ENCODE results near the gene NRXN2.

Gene NRXN2

DNA sequence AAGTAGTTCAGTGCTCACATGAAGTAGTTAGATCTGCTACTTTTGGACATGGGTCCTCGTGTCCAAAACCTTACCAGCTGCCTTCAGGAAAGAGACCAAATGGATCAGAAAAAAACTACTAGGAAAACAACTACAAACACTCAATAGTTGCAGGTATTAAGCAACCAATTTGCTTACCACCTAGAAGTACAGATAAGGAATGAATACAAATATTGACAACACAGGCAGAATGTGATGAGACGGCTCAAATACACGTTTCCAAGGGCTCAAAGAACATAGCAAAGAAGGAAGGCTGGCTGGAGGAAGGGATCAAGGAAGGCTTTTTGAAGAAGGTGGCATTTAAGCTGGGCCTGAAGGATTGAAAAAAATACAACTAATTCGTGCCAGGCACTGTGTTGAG, 41.8 kb downstream of the NRXN2 start:
- H3K9ac ChIP-seq (ENCODE audit: low read length): no peak overlapping the region
- no peaks in the 10 kb centered on the region for H3K36me3 ChIP-seq (ENCODE audit: insufficient read depth, low read length)
- no peaks in the 10 kb centered on the region for H3K79me2 ChIP-seq (ENCODE audit: insufficient read depth, low read length)
- H3K4me1 ChIP-seq (ENCODE audit: insufficient read depth, low read length, severe bottlenecking): no peaks in the 10 kb centered on the region
- TF ChIP-seq, protein P1, sequence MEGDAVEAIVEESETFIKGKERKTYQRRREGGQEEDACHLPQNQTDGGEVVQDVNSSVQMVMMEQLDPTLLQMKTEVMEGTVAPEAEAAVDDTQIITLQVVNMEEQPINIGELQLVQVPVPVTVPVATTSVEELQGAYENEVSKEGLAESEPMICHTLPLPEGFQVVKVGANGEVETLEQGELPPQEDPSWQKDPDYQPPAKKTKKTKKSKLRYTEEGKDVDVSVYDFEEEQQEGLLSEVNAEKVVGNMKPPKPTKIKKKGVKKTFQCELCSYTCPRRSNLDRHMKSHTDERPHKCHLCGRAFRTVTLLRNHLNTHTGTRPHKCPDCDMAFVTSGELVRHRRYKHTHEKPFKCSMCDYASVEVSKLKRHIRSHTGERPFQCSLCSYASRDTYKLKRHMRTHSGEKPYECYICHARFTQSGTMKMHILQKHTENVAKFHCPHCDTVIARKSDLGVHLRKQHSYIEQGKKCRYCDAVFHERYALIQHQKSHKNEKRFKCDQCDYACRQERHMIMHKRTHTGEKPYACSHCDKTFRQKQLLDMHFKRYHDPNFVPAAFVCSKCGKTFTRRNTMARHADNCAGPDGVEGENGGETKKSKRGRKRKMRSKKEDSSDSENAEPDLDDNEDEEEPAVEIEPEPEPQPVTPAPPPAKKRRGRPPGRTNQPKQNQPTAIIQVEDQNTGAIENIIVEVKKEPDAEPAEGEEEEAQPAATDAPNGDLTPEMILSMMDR (IDR thresholded peaks at IDR 0.05; ENCODE audit: low read length): no peak
- TF ChIP-seq EZH2 (IDR thresholded peaks at IDR 0.05; ENCODE audit: borderline replicate concordance, low read length): no peak
- no peak overlapping the region for H3K4me2 ChIP-seq (ENCODE audit: low read length)
- no peaks in the 10 kb centered on the region for H3K9me2 ChIP-seq (ENCODE audit: low read depth, low read length)
- no peak overlapping the region for H2AFZ ChIP-seq (ENCODE audit: low read length)
- no peaks in the 10 kb centered on the region for H3K9me3 ChIP-seq (ENCODE audit: low read length)
- H3F3A ChIP-seq (ENCODE audit: insufficient read depth, low read length): no peaks in the 10 kb centered on the region
- H4K20me1 ChIP-seq (ENCODE audit: insufficient read depth, low read length): no peaks in the 10 kb centered on the region
- H3K4me3 ChIP-seq (ENCODE audit: low read depth, low read length, poor library complexity, severe bottlenecking): no peak overlapping the region
- H3K27ac ChIP-seq (ENCODE audit: low read depth, low read length, poor library complexity, severe bottlenecking): no peak overlapping the region
- H3K27me3 ChIP-seq (ENCODE audit: insufficient read depth, low read length): peaks cover 6% of the 10 kb centered on the region; the same call in 1 of the 2 replicates

DNA sequence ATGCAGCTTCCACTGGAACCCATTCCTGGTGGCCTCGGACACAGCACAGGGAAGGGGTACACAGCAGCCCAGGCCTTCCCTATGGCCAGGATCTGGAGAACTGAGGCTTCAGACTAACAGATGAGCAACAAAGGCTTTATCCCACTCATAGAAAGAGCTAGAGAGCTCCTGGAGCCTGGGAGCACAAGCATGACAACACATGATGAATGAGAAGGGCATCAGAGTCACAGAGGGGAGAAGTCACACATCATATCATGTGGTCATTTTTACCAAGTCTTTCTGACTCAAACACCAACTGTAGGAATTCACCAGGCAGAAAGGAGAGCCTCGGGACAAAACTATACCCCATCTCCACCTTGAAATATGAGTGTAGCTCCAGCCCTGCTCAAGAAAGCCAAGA, 43.2 kb downstream of the NRXN2 start:
- H3K27ac ChIP-seq (ENCODE audit: low read depth, low read length, poor library complexity, severe bottlenecking): no peak overlapping the region

DNA sequence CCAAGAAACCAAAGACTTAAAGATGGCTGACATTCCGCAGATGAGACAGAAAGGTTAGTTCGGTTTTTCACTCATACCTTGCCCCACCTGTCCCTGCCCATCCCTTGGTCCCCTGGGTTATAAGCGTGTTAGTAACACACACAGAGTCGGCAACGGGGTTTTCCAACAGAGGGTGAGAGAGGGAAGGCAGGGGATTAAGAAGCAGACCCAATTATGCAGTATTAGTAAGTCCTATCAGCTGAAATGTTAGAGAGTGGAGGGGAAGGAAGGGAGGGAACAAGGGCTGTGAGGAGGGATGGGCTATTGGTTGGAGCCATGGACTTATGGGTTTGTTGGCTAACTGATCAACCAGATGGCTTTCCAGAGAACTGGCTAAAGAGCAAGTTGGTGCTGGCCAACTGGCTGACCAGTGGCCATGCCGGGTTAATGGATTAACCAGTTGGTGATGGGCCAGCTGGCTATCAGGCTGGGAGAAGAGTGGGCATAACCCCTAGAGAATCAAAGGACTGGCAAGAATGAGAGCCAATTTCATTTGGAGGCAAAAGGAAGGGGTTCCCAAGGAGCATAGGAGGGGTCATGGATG, 45.5 kb downstream of the NRXN2 start:
- H2AFZ ChIP-seq (ENCODE audit: low read length): no peak overlapping the region
- H3K9me3 ChIP-seq (ENCODE audit: low read length): no peaks in the 10 kb centered on the region
- peaks cover 4% of the 10 kb centered on the region; the same call in 1 of the 2 replicates for H3K27me3 ChIP-seq (ENCODE audit: insufficient read depth, low read length)
- no peak overlapping the region for H3K9ac ChIP-seq (ENCODE audit: low read length)
- no peak overlapping the region for H3K27ac ChIP-seq (ENCODE audit: low read depth, low read length, poor library complexity, severe bottlenecking)
- H3K4me1 ChIP-seq (ENCODE audit: insufficient read depth, low read length, severe bottlenecking): no peaks in the 10 kb centered on the region
- H4K20me1 ChIP-seq (ENCODE audit: insufficient read depth, low read length): no peaks in the 10 kb centered on the region
- no peaks in the 10 kb centered on the region for H3K79me2 ChIP-seq (ENCODE audit: insufficient read depth, low read length)
- no peak overlapping the region for H3K4me2 ChIP-seq (ENCODE audit: low read length)
- H3F3A ChIP-seq (ENCODE audit: insufficient read depth, low read length): no peaks in the 10 kb centered on the region
- no peaks in the 10 kb centered on the region for H3K36me3 ChIP-seq (ENCODE audit: insufficient read depth, low read length)
- no peaks in the 10 kb centered on the region for H3K9me2 ChIP-seq (ENCODE audit: low read depth, low read length)
- H3K4me3 ChIP-seq (ENCODE audit: low read depth, low read length, poor library complexity, severe bottlenecking): no peak overlapping the region
- TF ChIP-seq, protein P1 (IDR thresholded peaks at IDR 0.05; ENCODE audit: low read length): no peak
- no peak for TF ChIP-seq EZH2 (IDR thresholded peaks at IDR 0.05; ENCODE audit: borderline replicate concordance, low read length)

More for the DNA sequence above, 43.2 kb downstream of the NRXN2 start:
- no peak overlapping the region for H3K4me3 ChIP-seq (ENCODE audit: low read depth, low read length, poor library complexity, severe bottlenecking)
- H4K20me1 ChIP-seq (ENCODE audit: insufficient read depth, low read length): no peaks in the 10 kb centered on the region
- H3K79me2 ChIP-seq (ENCODE audit: insufficient read depth, low read length): no peaks in the 10 kb centered on the region
- TF ChIP-seq, protein P1 (IDR thresholded peaks at IDR 0.05; ENCODE audit: low read length): no peak
- TF ChIP-seq EZH2 (IDR thresholded peaks at IDR 0.05; ENCODE audit: borderline replicate concordance, low read length): no peak
- no peak overlapping the region for H3K4me2 ChIP-seq (ENCODE audit: low read length)
- no peaks in the 10 kb centered on the region for H3K4me1 ChIP-seq (ENCODE audit: insufficient read depth, low read length, severe bottlenecking)
- H3K9me2 ChIP-seq (ENCODE audit: low read depth, low read length): no peaks in the 10 kb centered on the region
- peaks cover 4% of the 10 kb centered on the region; the same call in 1 of the 2 replicates for H3K27me3 ChIP-seq (ENCODE audit: insufficient read depth, low read length)
- H3K9ac ChIP-seq (ENCODE audit: low read length): no peak overlapping the region
- H3K36me3 ChIP-seq (ENCODE audit: insufficient read depth, low read length): no peaks in the 10 kb centered on the region
- H2AFZ ChIP-seq (ENCODE audit: low read length): no peak overlapping the region
- H3F3A ChIP-seq (ENCODE audit: insufficient read depth, low read length): no peaks in the 10 kb centered on the region
- H3K9me3 ChIP-seq (ENCODE audit: low read length): no peaks in the 10 kb centered on the region
